Measurements from ENCODE around the gene ALKBH5. TPM values are rescaled to one million over a fixed set of nuclear protein-coding genes. Genes with fewer than 3 reads are reported as not detected.

The ALKBH5 gene
- total RNA-seq, 2 experiments from 2014 or later = 99.3 to 125 TPM

DNA sequence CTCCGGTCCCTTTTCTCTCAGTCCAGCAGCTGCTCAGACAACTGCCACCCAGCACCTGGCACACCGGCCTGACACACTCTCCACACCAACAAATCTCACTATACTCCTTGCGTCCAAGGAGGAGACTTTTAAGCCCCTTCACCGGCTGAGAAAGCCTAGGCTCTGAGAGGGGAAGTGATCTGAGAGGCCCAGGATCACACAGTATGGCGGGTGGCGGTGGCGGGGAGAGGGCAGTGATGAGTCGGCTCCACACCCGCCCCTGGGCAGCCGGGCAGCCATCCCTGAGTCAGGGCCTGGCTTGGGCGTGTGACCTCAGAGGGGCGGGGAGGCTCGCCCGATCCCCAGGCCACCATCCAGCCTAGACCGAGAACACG, 74.3 kb downstream of the ALKBH5 start:
- POLR2A ChIA-PET = no interaction called here
- Histone ChIP-seq H3K9me2 (ENCODE audit: insufficient read depth, low read length) (no peaks in the 10 kb centered on the region), H3K27ac (ENCODE audit: low read depth, low read length, poor library complexity, severe bottlenecking) (peak overlapping the region; percentile 49), H3K4me3 (ENCODE audit: low read depth, low read length, poor library complexity, severe bottlenecking) (peak overlapping the region; percentile 89), H3K4me2 (ENCODE audit: low read length) (peak overlapping the region; percentile 64), H3K4me1 (ENCODE audit: insufficient read depth, low read length, poor library complexity, severe bottlenecking) (peaks cover 33% of the 10 kb centered on the region), H2AFZ (ENCODE audit: low read length) (peak overlapping the region; percentile 96), H3K79me2 (ENCODE audit: insufficient read depth, low read depth, low read length) (peaks cover 15% of the 10 kb centered on the region; the same call in 1 of the 2 replicates), H4K20me1 (ENCODE audit: insufficient read depth, low read length) (no peaks in the 10 kb centered on the region), H3K9me3 (ENCODE audit: low read length) (no peaks in the 10 kb centered on the region), H3K36me3 (ENCODE audit: insufficient read depth, low read length) (peaks cover 33% of the 10 kb centered on the region)
- TF ChIP-seq, protein P1, sequence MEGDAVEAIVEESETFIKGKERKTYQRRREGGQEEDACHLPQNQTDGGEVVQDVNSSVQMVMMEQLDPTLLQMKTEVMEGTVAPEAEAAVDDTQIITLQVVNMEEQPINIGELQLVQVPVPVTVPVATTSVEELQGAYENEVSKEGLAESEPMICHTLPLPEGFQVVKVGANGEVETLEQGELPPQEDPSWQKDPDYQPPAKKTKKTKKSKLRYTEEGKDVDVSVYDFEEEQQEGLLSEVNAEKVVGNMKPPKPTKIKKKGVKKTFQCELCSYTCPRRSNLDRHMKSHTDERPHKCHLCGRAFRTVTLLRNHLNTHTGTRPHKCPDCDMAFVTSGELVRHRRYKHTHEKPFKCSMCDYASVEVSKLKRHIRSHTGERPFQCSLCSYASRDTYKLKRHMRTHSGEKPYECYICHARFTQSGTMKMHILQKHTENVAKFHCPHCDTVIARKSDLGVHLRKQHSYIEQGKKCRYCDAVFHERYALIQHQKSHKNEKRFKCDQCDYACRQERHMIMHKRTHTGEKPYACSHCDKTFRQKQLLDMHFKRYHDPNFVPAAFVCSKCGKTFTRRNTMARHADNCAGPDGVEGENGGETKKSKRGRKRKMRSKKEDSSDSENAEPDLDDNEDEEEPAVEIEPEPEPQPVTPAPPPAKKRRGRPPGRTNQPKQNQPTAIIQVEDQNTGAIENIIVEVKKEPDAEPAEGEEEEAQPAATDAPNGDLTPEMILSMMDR (conservative IDR thresholded peaks at IDR 0.05; ENCODE audit: low read length) = no peak
- no peak for TF ChIP-seq EZH2phosphoT487 (IDR thresholded peaks at IDR 0.05; ENCODE audit: borderline replicate concordance, low read depth, low read length)
- intact Hi-C loops (cut with micrococcal nuclease; ENCODE audit: unreplicated experiment) = loop anchor here (2.0 to 5.0 kb wide), 2 partner anchors 73 to 104 kb away; partner anchors contain the start of gene SHMT1
- CTCF ChIA-PET (ENCODE audit: unreplicated experiment) = no interaction called here
- DNase-seq (ENCODE audit: low spot score) = peak; percentile 58
- no TSS peak for BruUV-seq (replicated peaks)

DNA sequence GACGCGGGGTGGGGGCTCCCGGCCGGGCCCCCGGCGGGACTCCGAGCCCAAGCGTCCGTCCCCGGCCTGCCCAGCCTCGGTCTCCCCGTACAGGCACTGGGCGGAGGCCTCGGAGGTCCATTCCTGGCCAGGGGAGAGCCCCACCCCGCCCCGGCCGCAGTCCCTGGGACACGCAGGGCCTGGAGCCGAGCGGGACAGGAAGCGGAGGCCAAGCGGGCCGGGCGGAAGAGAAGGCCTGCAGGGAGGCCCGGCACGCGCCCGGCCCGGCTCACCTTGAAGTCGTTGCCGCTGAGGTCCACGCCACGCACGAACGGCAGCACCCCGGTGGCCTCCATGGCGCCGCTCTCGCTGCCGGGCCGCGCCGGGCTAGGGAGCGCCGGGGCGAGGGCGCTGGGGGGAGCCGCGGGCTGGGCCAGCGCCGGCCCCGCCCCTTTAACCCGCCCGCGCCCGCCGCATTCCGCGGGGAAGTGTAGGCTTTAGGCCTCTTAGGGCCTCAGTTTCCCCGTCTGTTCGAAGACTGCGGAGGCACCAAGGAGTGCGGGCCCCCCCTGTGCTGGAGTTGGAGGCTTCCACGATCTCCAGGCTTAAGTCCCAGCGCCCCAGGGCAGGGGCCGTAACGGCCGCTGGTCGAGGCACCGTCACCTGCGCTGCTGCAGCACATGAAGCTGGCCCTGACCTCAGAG, 74.9 kb downstream of the ALKBH5 start, which contains the start of gene FLII:
Gene FLII (minus strand): TSS at position 383 of the 683 bp plus-strand sequence. CDS start 48 bp downstream, at position 335.
- Histone ChIP-seq H3K9me3 (ENCODE audit: low read length) (no peaks in the 10 kb centered on the region), H4K20me1 (ENCODE audit: insufficient read depth, low read length) (no peaks in the 10 kb centered on the region), H3K4me2 (ENCODE audit: low read length) (peak within 1 kb of the TSS; percentile 98), H3K27ac (ENCODE audit: low read depth, low read length, poor library complexity, severe bottlenecking) (peak within 1 kb of the TSS; percentile 49), H3K79me2 (ENCODE audit: insufficient read depth, low read depth, low read length) (peaks cover 15% of the 10 kb centered on the region; the same call in 1 of the 2 replicates), H3K36me3 (ENCODE audit: insufficient read depth, low read length) (peaks cover 28% of the 10 kb centered on the region), H3K4me1 (ENCODE audit: insufficient read depth, low read length, poor library complexity, severe bottlenecking) (peaks cover 33% of the 10 kb centered on the region), H3K4me3 (ENCODE audit: low read depth, low read length, poor library complexity, severe bottlenecking) (peak within 1 kb of the TSS; percentile 89), H3K9me2 (ENCODE audit: insufficient read depth, low read length) (no peaks in the 10 kb centered on the region), H2AFZ (ENCODE audit: low read length) (peak within 1 kb of the TSS; percentile 96)
- no peak for TF ChIP-seq EZH2phosphoT487 (IDR thresholded peaks at IDR 0.05; ENCODE audit: borderline replicate concordance, low read depth, low read length)
- TF ChIP-seq, protein P1 (conservative IDR thresholded peaks at IDR 0.05; ENCODE audit: low read length) = no peak
- CTCF ChIA-PET (ENCODE audit: unreplicated experiment) = no interaction called here
- no TSS peak for BruUV-seq (replicated peaks)
- intact Hi-C loops (cut with micrococcal nuclease; ENCODE audit: unreplicated experiment) = loop anchor here (2.0 to 5.0 kb wide), 2 partner anchors 74 to 104 kb away; partner anchors contain the start of gene SHMT1
- POLR2A ChIA-PET = interaction anchor here (0.8 kb wide), 1 partner anchor 10 kb away, joined by 3 read pairs; no protein-coding TSS in a partner anchor
- DNase-seq (ENCODE audit: low spot score) = peak; percentile 60

Other genes with a start within 250 kb of the ALKBH5 start
- 4.9 and 5.4 TPM in 2 replicates for gene TOM1L2, start 211.4 kb upstream of the ALKBH5 start, total RNA-seq (2014; rRNA removed; shearing (Covaris generic))
- 14.3 and 16.4 TPM in 2 replicates for gene TOM1L2, start 211.4 kb upstream of the ALKBH5 start, total RNA-seq (2022)
- gene DRC3, start 211.0 kb upstream of the ALKBH5 start, total RNA-seq (2014; rRNA removed; shearing (Covaris generic)) = not detected in 2 replicates
- gene DRC3, start 211.0 kb upstream of the ALKBH5 start, total RNA-seq (2022) = 0.19 and 0.50 TPM in 2 replicates
- gene ATPAF2, start 144.7 kb upstream of the ALKBH5 start, total RNA-seq (2014; rRNA removed; shearing (Covaris generic)) = 34.8 and 56.2 TPM in 2 replicates
- 42.9 and 45.2 TPM in 2 replicates for gene ATPAF2, start 144.7 kb upstream of the ALKBH5 start, total RNA-seq (2022)
- 5.1 and 6.3 TPM in 2 replicates for gene GID4, start 144.4 kb upstream of the ALKBH5 start, total RNA-seq (2014; rRNA removed; shearing (Covaris generic))
- 11.8 and 13.3 TPM in 2 replicates for gene GID4, start 144.4 kb upstream of the ALKBH5 start, total RNA-seq (2022)
- 46.4 and 62.6 TPM in 2 replicates for gene DRG2, start 95.9 kb upstream of the ALKBH5 start, total RNA-seq (2014; rRNA removed; shearing (Covaris generic))
- 54.3 and 60.4 TPM in 2 replicates for gene DRG2, start 95.9 kb upstream of the ALKBH5 start, total RNA-seq (2022)
- 0.23 and 0.98 TPM in 2 replicates for gene MYO15A, start 75.1 kb upstream of the ALKBH5 start, total RNA-seq (2014; rRNA removed; shearing (Covaris generic))
- 1.4 and 2.0 TPM in 2 replicates for gene MYO15A, start 75.1 kb upstream of the ALKBH5 start, total RNA-seq (2022)
- gene LLGL1, start 41.8 kb downstream of the ALKBH5 start, total RNA-seq (2014; rRNA removed; shearing (Covaris generic)) = 11.9 and 14.1 TPM in 2 replicates
- 19.9 and 20.8 TPM in 2 replicates for gene LLGL1, start 41.8 kb downstream of the ALKBH5 start, total RNA-seq (2022)
- gene FLII, start 74.9 kb downstream of the ALKBH5 start, total RNA-seq (2014; rRNA removed; shearing (Covaris generic)) = 141 and 155 TPM in 2 replicates
- gene FLII, start 74.9 kb downstream of the ALKBH5 start, total RNA-seq (2022) = 219 and 235 TPM in 2 replicates
- gene MIEF2, start 76.8 kb downstream of the ALKBH5 start, total RNA-seq (2014; rRNA removed; shearing (Covaris generic)) = 7.6 and 7.9 TPM in 2 replicates
- gene MIEF2, start 76.8 kb downstream of the ALKBH5 start, total RNA-seq (2022) = 11.8 and 12.7 TPM in 2 replicates
- gene TOP3A, start 131.2 kb downstream of the ALKBH5 start, total RNA-seq (2014; rRNA removed; shearing (Covaris generic)) = 48.3 and 48.5 TPM in 2 replicates
- gene TOP3A, start 131.2 kb downstream of the ALKBH5 start, total RNA-seq (2022) = 63.0 and 64.4 TPM in 2 replicates
- gene SMCR8, start 131.5 kb downstream of the ALKBH5 start, total RNA-seq (2014; rRNA removed; shearing (Covaris generic)) = 11.1 and 11.8 TPM in 2 replicates
- gene SMCR8, start 131.5 kb downstream of the ALKBH5 start, total RNA-seq (2022) = 16.1 and 16.3 TPM in 2 replicates
- gene SHMT1, start 179.7 kb downstream of the ALKBH5 start, total RNA-seq (2014; rRNA removed; shearing (Covaris generic)) = 62.7 and 66.5 TPM in 2 replicates
- 92.1 and 101 TPM in 2 replicates for gene SHMT1, start 179.7 kb downstream of the ALKBH5 start, total RNA-seq (2022)
- not detected in 2 replicates for gene EVPLL, start 193.9 kb downstream of the ALKBH5 start, total RNA-seq (2014; rRNA removed; shearing (Covaris generic))
- 1.2 TPM in 1 of 2 replicates, not detected in the other for gene EVPLL, start 193.9 kb downstream of the ALKBH5 start, total RNA-seq (2022)

All from OCI-LY7 (cell line).